H1 (cell line): ENCODE data around the gene UBE2D2. TPM values are rescaled to one million over a fixed set of nuclear protein-coding genes. Genes with fewer than 3 reads are reported as not detected.

Source experiments
- ASH2L ChIP-seq: fragments of 200-600, 300-600 bp; sonication (generic); IDR thresholded peaks from one replicate; pipeline ENCODE4 v1.7.1; 2017; ENCODE audit warnings: low read length
- CEBPB ChIP-seq: IDR thresholded peaks from 2 replicates; pipeline ENCODE4 v1.6.1; 2012; ENCODE audit warnings: low read depth, low read length
- CTBP2 ChIP-seq: IDR thresholded peaks from 2 replicates; pipeline ENCODE4 v1.7.0; 2011; ENCODE audit warnings: borderline replicate concordance, mild to moderate bottlenecking, moderate library complexity, mixed read lengths, low read length; ENCODE audit not compliant: insufficient read depth, insufficient read length
- EGR1 ChIP-seq: IDR thresholded peaks from 2 replicates; pipeline ENCODE4 v1.6.1; 2011; ENCODE audit warnings: low read depth, low read length, borderline replicate concordance
- EZH2 ChIP-seq: fragments of 200-600 bp; sonication (generic); IDR thresholded peaks from 2 replicates; pipeline ENCODE4 v1.7.1; 2012; ENCODE audit warnings: low read depth, mild to moderate bottlenecking, moderate library complexity, low read length, inconsistent platforms; ENCODE audit not compliant: severe bottlenecking
- GABPA ChIP-seq: IDR thresholded peaks from 2 replicates; pipeline ENCODE4 v1.6.1; 2011; ENCODE audit warnings: mild to moderate bottlenecking, low read length, moderate library complexity, borderline replicate concordance; ENCODE audit not compliant: insufficient read depth
- GTF2F1 ChIP-seq: IDR thresholded peaks from 2 replicates; pipeline ENCODE4 v1.6.1; 2012; ENCODE audit warnings: low read depth, low read length, improper control_type of control experiment, borderline replicate concordance
- HDAC2 ChIP-seq, 2 experiments: fragments of 300-600 bp in 1 of 2; sonication (generic) in 1 of 2; IDR thresholded peaks; 2 replicates each; pipeline ENCODE4 v1.6.1; 2011 to 2012; ENCODE audit warnings: low read depth in 2 of 2, low read length in 2 of 2, mild to moderate bottlenecking in 2 of 2, moderate library complexity in 2 of 2, borderline replicate concordance in 1 of 2, inconsistent platforms in 1 of 2
- JUN ChIP-seq: IDR thresholded peaks from 2 replicates; pipeline ENCODE4 v1.6.1; 2011; ENCODE audit warnings: low read depth, mild to moderate bottlenecking, improper control_type of control experiment, low read length
- KDM1A ChIP-seq: fragments of 200-600, 300-600 bp; sonication (generic); IDR thresholded peaks from 2 replicates; pipeline ENCODE4 v1.7.1; 2016; ENCODE audit warnings: mild to moderate bottlenecking, low read length, borderline replicate concordance
- KDM4A ChIP-seq: IDR thresholded peaks from one replicate; pipeline ENCODE4 v1.7.1; 2012; ENCODE audit warnings: low read depth, mild to moderate bottlenecking, moderate library complexity, low read length, inconsistent platforms; ENCODE audit not compliant: severe bottlenecking
- PHF8 ChIP-seq: fragments of 200-600 bp; sonication (generic); conservative IDR thresholded peaks from 2 replicates; pipeline ENCODE4 v1.7.1; 2012; ENCODE audit warnings: low read depth, mild to moderate bottlenecking, inconsistent platforms, low read length, moderate library complexity
- RAD21 ChIP-seq, 2 experiments: IDR thresholded peaks in 1 of 2; conservative IDR thresholded peaks in 1 of 2; 2 replicates each; pipeline ENCODE4 v1.6.1; 2011; ENCODE audit warnings: low read depth in 2 of 2, low read length in 2 of 2, improper control_type of control experiment in 1 of 2, inconsistent platforms in 1 of 2, mild to moderate bottlenecking in 1 of 2, moderate library complexity in 1 of 2
- RBBP5 ChIP-seq: IDR thresholded peaks from 2 replicates; pipeline ENCODE4 v1.7.1; 2012; ENCODE audit warnings: low read depth, mild to moderate bottlenecking, inconsistent platforms, low read length, moderate library complexity, borderline replicate concordance
- SIN3A ChIP-seq, 2 experiments: IDR thresholded peaks in 1 of 2; conservative IDR thresholded peaks in 1 of 2; 2 replicates each; pipeline ENCODE4 v1.6.1; 2011 to 2012; ENCODE audit warnings: low read length in 2 of 2, improper control_type of control experiment in 1 of 2, low read depth in 1 of 2, mild to moderate bottlenecking in 1 of 2
- SIRT6 ChIP-seq: IDR thresholded peaks from one replicate; pipeline ENCODE4 v1.7.1; 2012; ENCODE audit warnings: low read length, inconsistent platforms
- SP4 ChIP-seq: IDR thresholded peaks from 2 replicates; pipeline ENCODE4 v1.6.1; 2012; ENCODE audit warnings: low read length, inconsistent platforms
- TBP ChIP-seq: IDR thresholded peaks from 2 replicates; pipeline ENCODE4 v1.6.1; 2011; ENCODE audit warnings: low read depth, low read length, improper control_type of control experiment
- TEAD4 ChIP-seq: IDR thresholded peaks from 2 replicates; pipeline ENCODE4 v1.6.1; 2012; ENCODE audit warnings: low read depth, low read length, inconsistent platforms, mixed read lengths
- polyA plus RNA-seq, 7 experiments: library from polyadenylated mRNA; depleted of rRNA in 3 of 7; stranded (reverse) in 5 of 7; unstranded in 2 of 7; fragments of >200 nt in 5 of 7; fragments of 200-250 nt in 2 of 7; gene quantifications; 1 replicate in 5 of 7; 2 replicates in 1 of 7; 4 replicates in 1 of 7; pipeline versions ENCODE4 v1.2.1 to v1.2.3, GENCODE V29; 2011 to 2013; ENCODE audit warnings: missing spikeins in 2 of 7, mixed read lengths in 2 of 7
- total RNA-seq: library from RNA; stranded (reverse); fragmentation: NEBNext Ultra II Directional; extraction: Animal tissue kit (Norgen Biotek cat#: 25700); gene quantifications from 2 replicates; pipeline ENCODE4 v1.2.1, GENCODE V29; 2021
- TF ChIP-seq, protein P1 (sequence below): IDR thresholded peaks from 2 replicates; pipeline ENCODE4 v1.6.1; 2012; ENCODE audit warnings: inconsistent platforms

UBE2D2 gene
- total and polyA plus RNA-seq, 2 of the 8 experiments (the other 6 are each of a cell fraction or from before 2014, with no cell fraction given): 66.9 to 203 TPM

- TF ChIP-seq RBBP5: no peak
- no peak for TF ChIP-seq CEBPB
- TF ChIP-seq, protein P1, sequence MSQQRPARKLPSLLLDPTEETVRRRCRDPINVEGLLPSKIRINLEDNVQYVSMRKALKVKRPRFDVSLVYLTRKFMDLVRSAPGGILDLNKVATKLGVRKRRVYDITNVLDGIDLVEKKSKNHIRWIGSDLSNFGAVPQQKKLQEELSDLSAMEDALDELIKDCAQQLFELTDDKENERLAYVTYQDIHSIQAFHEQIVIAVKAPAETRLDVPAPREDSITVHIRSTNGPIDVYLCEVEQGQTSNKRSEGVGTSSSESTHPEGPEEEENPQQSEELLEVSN: peak; percentile 32; the same call in 1 of the 2 replicates
- no peak for TF ChIP-seq GTF2F1
- no peak for TF ChIP-seq EZH2
- TF ChIP-seq GABPA: no peak
- TF ChIP-seq SIN3A (conservative IDR thresholded peaks at IDR 0.05 in 1 of 2, IDR thresholded peaks at IDR 0.05 in 1 of 2; ENCODE audit: low read depth in 1 of 2, low read length in 2 of 2): peak; percentile 49 to 67; a peak in 2 of 4 replicates
- no peak for TF ChIP-seq SIRT6
- TF ChIP-seq PHF8: peak; percentile 39
- no peak for TF ChIP-seq JUN
- TF ChIP-seq HDAC2 (IDR thresholded peaks at IDR 0.05; ENCODE audit: borderline replicate concordance in 1 of 2, low read depth in 2 of 2, low read length in 2 of 2): peak in 1 of 2 experiments; percentile 75; a peak in 1 of 4 replicates
- TF ChIP-seq RAD21 (IDR thresholded peaks at IDR 0.05 in 1 of 2, conservative IDR thresholded peaks at IDR 0.05 in 1 of 2; ENCODE audit: low read depth in 2 of 2, low read length in 2 of 2): no peak; a peak in 1 of 4 replicates
- no peak for TF ChIP-seq ASH2L
- TF ChIP-seq CTBP2: no peak
- TF ChIP-seq KDM1A: no peak
- peak; percentile 30; the same call in 1 of the 2 replicates for TF ChIP-seq TBP
- TF ChIP-seq EGR1: peak; percentile 31; the same call in 1 of the 2 replicates
- peak; percentile 88 for TF ChIP-seq TEAD4
- 0 out of 2 replicates have a peak, but pooled peaks have one; percentile 24 for TF ChIP-seq SP4
- peak; percentile 19 for TF ChIP-seq KDM4A
These were observed 88.2 kb downstream of the UBE2D2 start (continued) for GRCh38 chr5:139649082-139649991.
